Gastrocnemius medialis (tissue), 4 donors: ENCODE measurements around the gene PIK3C2G.

Experiments used
- CTCF ChIP-seq, 5 experiments: fragments of 450-650 bp in 3 of 5; fragments of 200-600 bp in 2 of 5; sonication (generic) in 2 of 5; IDR thresholded peaks in 4 of 5; conservative IDR thresholded peaks in 1 of 5; 1 replicate in 4 of 5; 2 replicates in 1 of 5; pipeline ENCODE4 v1.5.1; 2016 to 2019; ENCODE audit warnings: antibody characterized with exemption in 5 of 5, mild to moderate bottlenecking in 3 of 5, moderate library complexity in 3 of 5
- POLR2A ChIP-seq, 2 donors: fragments of 450-650 bp; IDR thresholded peaks; one replicate each; pipeline ENCODE4 v1.6.1; 2017; ENCODE audit warnings: antibody characterized with exemption in 2 of 2, mild to moderate bottlenecking in 2 of 2, moderate library complexity in 2 of 2

GRCh38 chr12:18415227-18415626 lies 153.9 kb downstream of the PIK3C2G start:
- TF ChIP-seq POLR2A (IDR thresholded peaks at IDR 0.05) (no peak), CTCF (IDR thresholded peaks at IDR 0.05 in 4 of 5, conservative IDR thresholded peaks at IDR 0.05 in 1 of 5) (no peak)
